ENCODE data around the gene AQP10. TPM values are rescaled to one million over a fixed set of nuclear protein-coding genes. Genes with fewer than 3 reads are reported as not detected.
A peak's percentile ranks its signal among the peaks of the same experiment; 100 is the strongest.
"Not testable (repeated sequence)": the region's sequence is repeated elsewhere in the genome, so short reads cannot be mapped to it uniquely, and the experiment has no call there.

AQP10 gene
- total and polyA plus RNA-seq, 10 donors = 0.09 to 3.1 (median 0.42) TPM

- Histone ChIP-seq H3K4me1 (peaks cover 11 to 99% (median 54%) of the 10 kb centered on the region in 6 donors), H3K27ac (peak overlapping the region in 3 of 8 donors; percentile 74 to 85 (median 78)), H3K9me3 (no peaks in the 10 kb centered on the region), H3K36me3 (peaks cover 4 to 90% (median 41%) of the 10 kb centered on the region in 6 donors), H3K27me3 (replicated peaks in 1 of 7) (no peaks in the 10 kb centered on the region), H3K4me3 (no peak overlapping the region)
- intact Hi-C loops (cut with DNase I; ENCODE audit: low total_unique reads) = no loop called here
- no peak for DNase-seq
- 91 to 97% (median 97%) methylated on average over 2 of the region's 2 CpGs for WGBS, 5 donors
- TF ChIP-seq CTCF (IDR thresholded peaks at IDR 0.05 in 8 of 11, conservative IDR thresholded peaks at IDR 0.05 in 3 of 11) (no peak), POLR2A (IDR thresholded peaks at IDR 0.05) (no peak), POLR2AphosphoS5 (IDR thresholded peaks at IDR 0.05) (no peak)
Observed at GRCh38 chr1:154338875-154339274, 18.0 kb downstream of the AQP10 start.

- WGBS, 5 donors = 94 to 99% (median 96%) methylated on average over 9 of the region's 9 CpGs
- intact Hi-C loops (cut with DNase I; ENCODE audit: low total_unique reads); H3K4me3 ChIP-seq; H3K27me3 ChIP-seq (replicated peaks in 1 of 7); DNase-seq; H3K9me3 ChIP-seq: not testable (repeated sequence)
- peaks cover 4 to 100% (median 58%) of the 10 kb centered on the region in 6 donors for H3K36me3 ChIP-seq
- H3K4me1 ChIP-seq = peaks cover 8 to 100% (median 48%) of the 10 kb centered on the region in 6 donors
- H3K27ac ChIP-seq = peak overlapping the region in 4 of 8 donors; percentile 74 to 85 (median 76)
Observed at GRCh38 chr1:154341366-154341765, 20.5 kb downstream of the AQP10 start.

GRCh38 chr1:154342132-154342531 lies 21.2 kb downstream of the AQP10 start:
- H3K4me3 ChIP-seq = no peak overlapping the region
- DNase-seq = no peak
- no peak for TF ChIP-seq POLR2A (IDR thresholded peaks at IDR 0.05)
- no peak for TF ChIP-seq CTCF (IDR thresholded peaks at IDR 0.05 in 8 of 11, conservative IDR thresholded peaks at IDR 0.05 in 3 of 11)
- TF ChIP-seq POLR2AphosphoS5 (IDR thresholded peaks at IDR 0.05) = no peak
- H3K27ac ChIP-seq = peak overlapping the region; percentile 27 to 85 (median 69)
- intact Hi-C loops (cut with DNase I; ENCODE audit: low total_unique reads) = no loop called here
- no peaks in the 10 kb centered on the region for H3K27me3 ChIP-seq (replicated peaks in 1 of 7)
- H3K4me1 ChIP-seq = peaks cover 8 to 100% (median 50%) of the 10 kb centered on the region in 6 donors
- H3K36me3 ChIP-seq = peaks cover 4 to 100% (median 65%) of the 10 kb centered on the region in 6 donors
- 82 to 95% (median 89%) methylated on average over 7 of the region's 7 CpGs for WGBS, 5 donors
- H3K9me3 ChIP-seq = no peaks in the 10 kb centered on the region

GRCh38 chr1:154342836-154343472 lies 22.1 kb downstream of the AQP10 start:
- WGBS, 5 donors = 52 to 62% (median 56%) methylated on average over 17 to 21 of the region's 21 CpGs

More at GRCh38 chr1:154342836-154343472, 22.1 kb downstream of the AQP10 start:
- H3K9me3 ChIP-seq = no peaks in the 10 kb centered on the region
- H3K4me1 ChIP-seq = peaks cover 8 to 95% (median 49%) of the 10 kb centered on the region in 6 donors
- intact Hi-C loops (cut with DNase I; ENCODE audit: low total_unique reads) = no loop called here
- peak overlapping the region; percentile 27 to 85 (median 69) for H3K27ac ChIP-seq
- H3K27me3 ChIP-seq (replicated peaks in 1 of 7) = no peaks in the 10 kb centered on the region
- peak; percentile 91 for DNase-seq
- peak overlapping the region; percentile 2 to 56 (median 18) for H3K4me3 ChIP-seq
- TF ChIP-seq POLR2AphosphoS5 (IDR thresholded peaks at IDR 0.05) (peak; percentile 64 to 74 (median 67)), POLR2A (IDR thresholded peaks at IDR 0.05) (no peak), CTCF (IDR thresholded peaks at IDR 0.05 in 8 of 11, conservative IDR thresholded peaks at IDR 0.05 in 3 of 11) (no peak)
- H3K36me3 ChIP-seq = peaks cover 4 to 100% (median 67%) of the 10 kb centered on the region in 6 donors

Data from spleen (tissue), 11 donors.